CD14-positive monocyte (primary cell): ENCODE measurements around the gene CACNA1E. TPM values are rescaled to one million over a fixed set of nuclear protein-coding genes. Genes with fewer than 3 reads are reported as not detected.
"Not testable (repeated sequence)": the region's sequence is repeated elsewhere in the genome, so short reads cannot be mapped to it uniquely, and the experiment has no call there.

Experiments used
- DNase-seq, 3 donors: peaks; one replicate each; pipeline ENCODE4 v3.0.0-alpha.2; 2011 to 2022
- H2AFZ ChIP-seq: 2 replicates; pipeline ENCODE4 v1.6.0; 2012; ENCODE audit warnings: mild to moderate bottlenecking, low read depth, low read length, inconsistent platforms; ENCODE audit not compliant: insufficient read depth, poor library complexity, severe bottlenecking
- H3K27ac ChIP-seq, 2 donors: 1 replicate in 1 of 2; 2 replicates in 1 of 2; pipeline ENCODE4 v1.5.1; 2012 to 2013; ENCODE audit warnings: low read length in 2 of 2, control low read depth in 1 of 2, inconsistent platforms in 1 of 2, low read depth in 1 of 2, mild to moderate bottlenecking in 1 of 2
- H3K27me3 ChIP-seq, 2 donors: one replicate each; pipeline versions ENCODE4 v1.6.0 to v1.6.1; 2011 to 2013; ENCODE audit warnings: low read length in 2 of 2; ENCODE audit not compliant: control insufficient read depth in 2 of 2, insufficient read depth in 2 of 2
- H3K36me3 ChIP-seq, 2 donors: replicated peaks in 1 of 2; 1 replicate in 1 of 2; 2 replicates in 1 of 2; pipeline versions ENCODE4 v1.5.1 to v1.6.1; 2012 to 2013; ENCODE audit warnings: low read length in 2 of 2, control low read depth in 1 of 2, inconsistent platforms in 1 of 2, mild to moderate bottlenecking in 1 of 2; ENCODE audit not compliant: insufficient read depth in 2 of 2, control insufficient read depth in 1 of 2
- H3K4me1 ChIP-seq, 2 donors: 1 replicate in 1 of 2; 2 replicates in 1 of 2; pipeline versions ENCODE4 v1.5.1 to v1.6.1; 2012 to 2013; ENCODE audit warnings: low read length in 2 of 2, control low read depth in 1 of 2, inconsistent platforms in 1 of 2, mild to moderate bottlenecking in 1 of 2, moderate library complexity in 1 of 2; ENCODE audit not compliant: insufficient read depth in 2 of 2, control insufficient read depth in 1 of 2
- H3K4me2 ChIP-seq: replicated peaks from 2 replicates; pipeline ENCODE3; 2012; ENCODE audit warnings: low read length, moderate library complexity, mild to moderate bottlenecking; ENCODE audit not compliant: poor library complexity, severe bottlenecking; ENCODE audit errors: extremely low read depth
- H3K4me3 ChIP-seq, 3 experiments: fragments of 200-600 bp in 1 of 3; sonication (generic) in 1 of 3; replicated peaks in 1 of 3; 1 replicate in 2 of 3; 2 replicates in 1 of 3; pipeline ENCODE4 v1.5.1; 2011 to 2013; ENCODE audit warnings: low read length in 3 of 3, mild to moderate bottlenecking in 3 of 3, control low read depth in 2 of 3, low read depth in 2 of 3, inconsistent platforms in 1 of 3, moderate library complexity in 1 of 3
- H3K79me2 ChIP-seq: 2 replicates; pipeline ENCODE4 v1.6.0; 2012; ENCODE audit warnings: mild to moderate bottlenecking, control low read depth, inconsistent platforms, low read length, moderate library complexity; ENCODE audit not compliant: insufficient read depth
- H3K9ac ChIP-seq: 2 replicates; pipeline ENCODE4 v1.6.0; 2017; ENCODE audit warnings: low read length, mild to moderate bottlenecking; ENCODE audit not compliant: insufficient read depth, poor library complexity, severe bottlenecking
- H3K9me3 ChIP-seq, 2 donors: replicated peaks in 1 of 2; 1 replicate in 1 of 2; 2 replicates in 1 of 2; pipeline versions ENCODE4 v1.5.1 to v1.6.1; 2012 to 2013; ENCODE audit warnings: low read length in 2 of 2, control low read depth in 1 of 2; ENCODE audit not compliant: control insufficient read depth in 1 of 2, insufficient read depth in 1 of 2
- H4K20me1 ChIP-seq: 2 replicates; pipeline ENCODE4 v1.6.0; 2012; ENCODE audit warnings: mild to moderate bottlenecking, low read length, control low read depth, moderate library complexity; ENCODE audit not compliant: insufficient read depth
- H3K27ac Mint-ChIP-seq, 7 donors: one replicate each; pipeline ENCODE4 v1.8.0; 2020; ENCODE audit warnings: mild to moderate bottlenecking in 7 of 7, mixed read lengths in 7 of 7, moderate library complexity in 6 of 7, inconsistent platforms in 2 of 7
- H3K27me3 Mint-ChIP-seq, 3 donors: one replicate each; pipeline ENCODE4 v1.8.0; 2021 to 2022; ENCODE audit warnings: low read depth in 3 of 3, mild to moderate bottlenecking in 3 of 3, mixed read lengths in 3 of 3, moderate library complexity in 3 of 3, inconsistent platforms in 1 of 3
- H3K36me3 Mint-ChIP-seq, 2 donors: one replicate each; pipeline ENCODE4 v1.8.0; 2020; ENCODE audit warnings: mixed read lengths in 2 of 2, inconsistent platforms in 1 of 2, mild to moderate bottlenecking in 1 of 2
- H3K4me1 Mint-ChIP-seq: one replicate; pipeline ENCODE4 v1.8.0; 2020; ENCODE audit warnings: mild to moderate bottlenecking, mixed read lengths
- H3K4me3 Mint-ChIP-seq, 2 donors: one replicate each; pipeline ENCODE4 v1.8.0; 2020; ENCODE audit warnings: mild to moderate bottlenecking in 2 of 2, mixed read lengths in 2 of 2, moderate library complexity in 1 of 2
- H3K9me3 Mint-ChIP-seq, 7 donors: one replicate each; pipeline ENCODE4 v1.8.0; 2020 to 2022; ENCODE audit warnings: mixed read lengths in 7 of 7, mild to moderate bottlenecking in 6 of 7, moderate library complexity in 6 of 7, inconsistent platforms in 2 of 7
- CTCF ChIP-seq: fragments of 200-600 bp; IDR thresholded peaks from one replicate; pipeline ENCODE4 v1.8.0; 2022; ENCODE audit warnings: antibody characterized with exemption, mild to moderate bottlenecking
- WGBS: methylation state at CpG from one replicate; pipeline ENCODE4 v1.1.5; 2013; ENCODE audit warnings: missing lambda C conversion rate; ENCODE audit not compliant: insufficient coverage; 5-methylcytosine and 5-hydroxymethylcytosine counted together
- intact Hi-C, 2 donors: fragments of 100-400 bp; cut with micrococcal nuclease; formaldehyde crosslinking; loops; one replicate each; pipeline versions ENCODE4 v1.15.0 to v1.15.1; 2023
- polyA plus RNA-seq, 3 donors: library from polyadenylated mRNA; depleted of rRNA in 1 of 3; unstranded in 2 of 3; stranded (reverse) in 1 of 3; fragments of 300-500 nt in 2 of 3; fragments of >200 nt in 1 of 3; fragmentation: Illumina TruSeq in 2 of 3; gene quantifications; 1 replicate in 2 of 3; 2 replicates in 1 of 3; pipeline ENCODE4 v1.2.3, GENCODE V29; 2012 to 2021

The CACNA1E gene
- polyA plus RNA-seq, 3 donors: 0.04 TPM; not detected in 2

DNA sequence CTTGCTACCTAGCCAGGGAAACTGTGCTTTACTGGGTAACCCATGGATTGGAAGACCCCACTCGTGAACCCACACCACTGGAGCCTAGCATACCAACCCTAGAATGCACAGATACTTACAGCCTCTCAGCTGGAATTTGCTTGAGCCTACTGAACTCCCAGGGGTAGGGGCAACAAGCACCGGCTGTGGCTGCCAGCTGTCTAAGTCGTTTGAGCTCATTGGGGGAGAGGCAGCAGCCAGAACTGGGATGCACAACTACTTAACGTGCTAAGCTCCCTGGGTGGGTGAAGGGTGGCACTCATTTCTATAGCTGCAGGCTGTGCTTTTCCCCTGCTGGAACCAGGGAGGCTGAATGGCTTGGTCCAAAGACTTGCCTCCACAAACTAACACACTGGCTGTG, 365.8 kb downstream of the CACNA1E start:
- Mint-ChIP-seq H3K9me3 (peaks cover 5 to 22% (median 7%) of the 10 kb centered on the region in 7 donors), H3K4me3 (no peak overlapping the region), H3K27me3 (peaks cover 0 to 2% (median 0%) of the 10 kb centered on the region in 3 donors), H3K4me1 (no peaks in the 10 kb centered on the region), H3K36me3 (no peaks in the 10 kb centered on the region), H3K27ac (no peak overlapping the region)
- no peaks in the 10 kb centered on the region for H3K79me2 ChIP-seq
- DNase-seq: no peak
- H3K4me3 ChIP-seq: no peak overlapping the region
- no peaks in the 10 kb centered on the region for H3K4me1 ChIP-seq
- WGBS: 65% methylated on average over 2 of the region's 4 CpGs
- TF ChIP-seq CTCF: no peak
- peaks cover 0 to 10% of the 10 kb centered on the region in 2 donors for H3K9me3 ChIP-seq
- H3K36me3 ChIP-seq: no peaks in the 10 kb centered on the region
- H3K4me2 ChIP-seq: no peak overlapping the region
- no peak overlapping the region for H3K9ac ChIP-seq
- no peak overlapping the region for H2AFZ ChIP-seq
- intact Hi-C loops: no loop called here
- no peak overlapping the region for H3K27ac ChIP-seq
- no peaks in the 10 kb centered on the region for H4K20me1 ChIP-seq
- H3K27me3 ChIP-seq: no peaks in the 10 kb centered on the region

DNA sequence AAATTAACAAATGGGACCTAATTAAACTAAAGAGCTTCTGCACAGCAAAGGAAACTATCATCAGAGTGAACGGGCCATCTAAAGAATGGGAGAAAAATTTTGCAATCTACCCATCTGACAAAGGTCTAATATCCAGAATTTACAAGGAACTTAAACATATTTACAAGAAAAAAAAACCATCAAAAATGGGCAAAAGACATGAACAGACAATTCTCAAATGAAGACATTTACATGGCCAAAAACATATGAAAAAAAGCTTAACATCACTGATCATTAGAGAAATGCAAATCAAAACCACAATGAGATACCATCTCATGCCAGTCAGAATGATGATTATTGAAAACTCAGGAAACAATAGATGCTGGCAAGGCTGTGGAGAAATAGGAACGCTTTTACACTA, 370.9 kb downstream of the CACNA1E start:
- H3K4me3 ChIP-seq, H3K9ac ChIP-seq, DNase-seq, H3K36me3 ChIP-seq, H3K9me3 ChIP-seq, intact Hi-C loops, H2AFZ ChIP-seq, H4K20me1 ChIP-seq, H3K4me1 ChIP-seq, H3K27ac ChIP-seq, H3K79me2 ChIP-seq, H3K4me3 Mint-ChIP-seq, H3K4me1 Mint-ChIP-seq, H3K36me3 Mint-ChIP-seq, H3K27me3 Mint-ChIP-seq, H3K27ac Mint-ChIP-seq, H3K27me3 ChIP-seq, H3K4me2 ChIP-seq: not testable (repeated sequence)
- peaks cover 5 to 20% (median 8%) of the 10 kb centered on the region in 7 donors for H3K9me3 Mint-ChIP-seq
- WGBS: no CpG with 5 or more reads among the region's 2 CpGs
